GM18502 (cell line): Measurements from ENCODE around the gene DCP2.

Experiments
- ATAC-seq: cut with Tn5 transposase; IDR thresholded peaks from one replicate; pipeline ENCODE4 v1.9.1; 2021; ENCODE audit warnings: mild to moderate bottlenecking; ENCODE audit not compliant: unreplicated experiment, poor library complexity

DCP2 gene

GRCh38 chr5:113062869-113063508 lies 86.4 kb downstream of the DCP2 start:
- peak; percentile 45 for ATAC-seq

DNA sequence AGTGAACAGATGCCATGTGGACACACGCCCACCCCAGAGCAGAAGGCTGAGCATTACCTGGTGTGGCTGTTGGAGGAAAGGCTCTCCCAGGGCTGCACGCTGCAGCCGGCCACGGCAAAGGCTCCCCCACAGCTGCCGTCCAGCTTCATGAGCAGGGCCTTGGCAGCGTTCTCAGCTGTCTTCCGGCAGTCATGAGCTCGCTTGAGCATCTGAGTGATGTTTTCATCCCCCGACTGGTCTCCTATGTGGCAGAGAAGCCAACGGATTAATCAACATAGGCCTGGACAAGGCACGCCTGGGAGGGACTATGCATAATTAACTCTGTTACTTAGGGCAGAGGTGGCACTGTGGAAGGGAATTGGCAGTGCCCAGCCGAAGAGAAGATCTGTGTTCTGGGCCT lies 87.3 kb downstream of the DCP2 start:
- ATAC-seq = no peak

- no peak for ATAC-seq
Measured at GRCh38 chr5:113064806-113065205, 88.2 kb downstream of the DCP2 start.

DNA sequence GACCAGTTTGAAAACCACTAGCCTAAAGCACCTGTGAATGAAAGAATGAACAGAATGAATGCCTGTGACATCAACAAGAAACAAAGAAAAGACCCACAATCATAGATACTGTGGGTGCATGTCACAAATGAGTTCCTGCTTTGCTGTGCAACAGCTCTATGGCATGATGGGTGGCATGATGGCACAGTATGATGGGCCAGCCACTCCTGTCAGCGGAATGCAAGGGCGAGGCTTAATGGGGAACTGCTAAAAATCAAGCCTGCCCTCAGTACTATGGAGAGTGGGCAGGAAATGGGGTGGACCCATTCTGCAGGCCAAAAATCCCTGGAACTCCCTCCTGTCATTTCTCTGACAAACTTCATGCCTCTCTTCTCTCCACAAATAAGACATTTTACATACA lies 89.0 kb downstream of the DCP2 start:
- no peak for ATAC-seq

GRCh38 chr5:113067635-113068344 lies 91.2 kb downstream of the DCP2 start:
- no peak for ATAC-seq

DNA sequence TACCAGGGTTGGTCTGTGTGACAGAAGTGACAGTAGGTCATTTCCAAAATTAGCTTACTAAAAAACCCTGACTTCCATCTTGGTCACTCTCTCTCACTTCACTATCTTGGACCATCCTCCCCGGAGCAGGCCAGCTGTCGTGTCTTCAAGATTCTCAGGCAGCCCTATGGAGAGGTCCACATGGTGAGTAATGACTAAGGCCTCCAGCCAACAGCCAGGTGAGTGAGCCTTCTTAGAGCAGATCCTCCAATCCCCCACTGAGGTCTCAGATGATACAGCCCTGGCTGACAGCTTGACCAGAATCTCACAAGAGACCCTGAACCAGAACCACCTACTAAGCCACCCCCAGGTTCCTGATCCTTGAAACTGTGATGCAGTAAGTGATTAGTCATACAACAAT lies 92.0 kb downstream of the DCP2 start:
- ATAC-seq = no peak
